KBM-7 (cell line): Measurements from ENCODE around the gene KCTD21.
A peak's percentile ranks its signal among the peaks of the same experiment; 100 is the strongest.
"Not testable (repeated sequence)": the region's sequence is repeated elsewhere in the genome, so short reads cannot be mapped to it uniquely, and the experiment has no call there.

Source experiments
- DNase-seq: peaks from one replicate; pipeline ENCODE4 v3.0.0-alpha.2; 2015
- in situ Hi-C: fragments of 300-500 bp; cut with MboI; formaldehyde crosslinking; loops from 2 replicates; pipeline ENCODE4 v1.14.3; 2020; ENCODE audit warnings: low sequenced_read_pairs, low pct_unique_long_range_greater_than_20kb, mixed read lengths

Gene KCTD21

DNA sequence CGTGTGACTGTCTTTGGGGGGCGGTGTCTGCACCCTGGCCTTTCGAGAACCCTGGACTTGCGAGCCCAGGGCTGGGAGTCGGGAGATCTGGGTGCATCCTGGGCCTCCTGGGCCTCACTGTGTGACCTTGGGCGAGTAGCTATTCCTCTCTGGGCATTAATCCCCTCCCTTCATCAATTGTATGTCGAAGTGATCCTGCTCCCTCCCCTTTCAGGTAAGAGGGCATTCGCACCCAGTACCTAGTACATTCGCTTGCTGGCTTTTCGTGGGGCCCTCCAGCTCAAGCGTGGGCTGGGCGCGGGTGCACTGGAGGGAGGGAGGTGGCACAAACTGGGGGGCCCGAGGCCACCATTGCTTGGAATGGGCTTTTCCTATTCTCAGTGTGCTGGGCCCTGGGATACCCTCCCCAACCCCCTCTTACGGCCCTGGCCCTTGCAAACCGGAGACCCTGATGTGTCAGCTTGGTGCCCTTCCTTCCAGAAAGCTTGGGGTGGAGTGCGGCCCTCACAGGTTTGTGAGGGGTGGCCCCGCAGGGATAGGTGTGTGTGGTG lies 823 bp upstream of the KCTD21 start:
- in situ Hi-C loops = no loop called here
- no peak for DNase-seq

DNA sequence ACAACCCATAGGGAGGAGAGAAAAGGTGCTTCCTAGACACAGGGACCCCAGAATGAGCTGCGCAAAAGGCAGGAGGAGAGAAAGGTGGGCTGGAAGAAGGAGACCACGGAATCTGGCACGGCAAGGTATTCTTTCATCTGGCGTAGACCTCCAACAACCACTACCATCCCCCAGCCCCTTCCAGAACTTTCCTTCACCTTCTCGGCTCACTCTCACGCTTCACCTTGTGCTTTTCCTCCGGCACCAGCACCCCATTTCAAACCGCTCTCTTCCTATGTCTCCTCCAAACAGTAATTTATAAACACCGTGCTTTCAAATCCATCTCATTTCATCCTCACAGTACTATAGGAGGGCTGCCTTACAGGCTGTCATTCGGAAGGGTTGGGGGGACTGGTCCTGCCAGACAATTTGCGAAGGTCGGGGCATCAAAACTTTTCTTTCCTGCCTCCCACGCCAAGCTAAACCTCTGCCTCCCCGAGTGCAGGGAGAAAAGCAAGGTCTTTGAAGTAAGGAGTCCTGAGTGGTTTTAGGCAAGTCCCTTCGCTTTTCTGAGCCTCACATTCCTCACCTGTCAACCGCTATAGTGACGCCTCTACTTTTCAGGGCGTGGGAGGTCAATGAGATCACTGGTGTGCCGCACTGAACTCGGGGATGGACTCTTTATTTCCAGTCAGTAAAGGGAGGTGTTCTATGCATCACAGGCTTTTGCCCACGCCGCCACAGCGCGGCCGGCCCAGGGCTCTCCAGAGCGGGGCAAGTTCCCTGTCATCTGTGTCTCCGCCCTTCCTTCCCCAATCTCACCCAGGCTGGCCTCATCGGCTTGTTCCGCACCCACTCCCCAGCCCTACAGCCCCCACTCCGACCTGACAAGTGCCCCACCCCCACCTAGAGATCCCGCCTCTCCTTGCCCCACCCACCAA lies 800 bp downstream of the KCTD21 start:
- in situ Hi-C loops = no loop called here
- DNase-seq = peak; percentile 92

DNA sequence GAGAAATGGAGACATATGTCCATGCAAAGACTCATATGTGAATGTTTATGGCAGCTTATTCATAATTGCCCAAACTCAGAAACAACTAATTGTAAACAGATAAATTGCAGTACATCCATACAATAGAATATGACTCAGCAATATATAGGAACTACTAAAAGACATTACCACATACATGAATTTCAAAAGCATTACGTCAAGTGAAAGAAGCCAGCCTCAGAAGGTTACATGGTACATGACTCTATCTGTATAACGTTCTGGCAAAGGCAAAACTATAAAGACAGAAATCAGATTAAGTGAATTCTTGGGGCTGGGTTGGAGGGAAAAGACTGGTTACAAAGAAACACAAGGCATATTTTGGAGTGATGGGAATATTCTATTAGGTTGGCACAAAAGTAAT lies 7.2 kb downstream of the KCTD21 start:
- in situ Hi-C loops = no loop called here
- DNase-seq = no peak

DNA sequence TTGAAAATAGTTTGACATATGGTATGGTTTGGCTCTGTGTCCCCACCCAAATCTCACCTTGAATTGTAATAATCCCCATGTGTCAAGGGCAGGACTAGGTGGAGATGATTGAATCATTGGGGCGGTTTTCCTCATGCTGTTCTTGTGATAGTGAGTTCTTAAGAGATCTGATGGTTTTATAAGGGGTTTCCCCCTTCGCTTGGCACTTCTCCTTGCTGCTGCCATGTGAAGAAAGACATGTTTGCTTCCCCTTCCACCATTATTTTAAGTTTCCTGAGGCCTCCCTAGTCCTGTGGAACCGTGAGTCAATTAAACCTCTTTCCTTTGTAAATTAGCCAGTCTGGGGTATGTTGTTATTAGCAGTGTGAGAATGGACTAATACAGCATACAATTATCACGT lies 7.7 kb downstream of the KCTD21 start:
- no peak for DNase-seq

DNA sequence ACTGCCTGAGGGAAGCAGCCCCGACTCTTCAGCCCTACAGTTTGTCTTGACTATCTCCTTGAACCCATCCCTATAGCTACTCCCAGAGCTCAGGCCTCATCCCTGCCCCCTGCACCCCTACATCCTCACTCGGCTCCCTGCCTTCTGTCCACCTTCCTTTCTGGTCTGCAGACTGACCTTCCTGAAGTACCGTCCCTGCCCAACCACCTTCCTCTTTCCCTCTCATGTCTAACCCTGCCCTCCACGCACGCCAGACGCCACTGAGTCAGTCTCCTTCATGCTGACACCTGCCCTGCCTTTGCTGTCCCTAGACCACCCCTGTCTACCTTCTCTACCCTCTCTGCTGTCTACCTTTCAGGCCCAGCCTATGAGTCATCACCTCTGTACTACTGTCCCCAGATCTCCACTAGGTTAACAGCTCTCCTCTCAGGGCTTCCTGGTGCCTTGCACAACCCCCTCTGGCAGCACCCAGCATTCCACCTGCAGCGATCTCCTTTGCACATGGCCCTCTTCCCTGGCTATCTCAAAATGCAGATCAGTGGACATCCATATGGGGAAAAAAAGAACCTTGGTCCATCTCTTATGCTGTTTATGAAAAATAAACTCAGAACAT lies 8.9 kb downstream of the KCTD21 start:
- in situ Hi-C loops = no loop called here
- no peak for DNase-seq

More for the DNA sequence above, 7.7 kb downstream of the KCTD21 start:
- in situ Hi-C loops = no loop called here

DNA sequence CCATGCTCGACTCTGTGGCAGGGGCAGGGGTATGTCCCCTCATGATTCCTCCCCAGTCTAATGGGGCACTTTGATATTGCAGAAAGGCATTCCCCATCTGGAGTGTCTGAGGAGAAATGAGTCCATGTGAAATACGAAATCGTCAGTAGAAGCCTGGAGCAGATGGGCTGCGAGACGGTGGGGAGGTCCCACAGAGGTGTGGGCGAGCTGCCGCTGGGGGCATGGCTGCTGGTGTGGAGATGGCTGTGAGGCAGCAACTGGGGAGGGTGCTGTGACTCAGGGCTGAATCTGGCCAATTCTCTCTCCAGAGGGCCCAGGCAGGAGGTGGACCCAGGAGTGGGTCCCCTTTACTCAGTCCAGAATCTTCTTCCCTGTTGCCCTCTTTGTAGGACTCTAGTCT lies 11.2 kb downstream of the KCTD21 start:
- in situ Hi-C loops = no loop called here
- DNase-seq = no peak

DNA sequence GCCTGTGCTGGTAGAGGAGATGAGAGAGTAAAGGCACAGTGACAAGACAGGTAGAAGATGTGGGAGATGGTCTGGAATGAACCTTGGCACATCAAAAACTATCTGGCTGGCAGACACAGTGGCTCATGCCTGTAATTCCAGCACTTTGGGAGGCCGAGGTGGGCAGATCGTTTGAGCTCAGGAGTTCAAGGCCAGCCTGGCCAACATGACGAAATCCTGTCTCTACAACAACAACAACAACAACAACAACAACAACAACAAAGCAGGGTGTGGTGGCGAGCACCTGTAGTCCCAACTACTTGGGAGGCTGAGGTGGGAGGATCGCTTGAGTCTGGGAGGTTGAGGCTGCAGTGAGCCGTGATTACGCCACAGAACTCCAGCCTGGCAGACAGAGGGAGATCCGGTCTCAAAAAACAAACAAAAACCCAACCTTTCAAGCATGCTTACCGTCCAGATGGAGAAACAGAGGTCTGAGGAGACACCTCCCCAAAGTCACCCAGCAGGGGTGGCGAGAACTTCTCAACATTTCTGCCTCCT lies 11.8 kb downstream of the KCTD21 start:
- DNase-seq = no peak
- in situ Hi-C loops = no loop called here

DNA sequence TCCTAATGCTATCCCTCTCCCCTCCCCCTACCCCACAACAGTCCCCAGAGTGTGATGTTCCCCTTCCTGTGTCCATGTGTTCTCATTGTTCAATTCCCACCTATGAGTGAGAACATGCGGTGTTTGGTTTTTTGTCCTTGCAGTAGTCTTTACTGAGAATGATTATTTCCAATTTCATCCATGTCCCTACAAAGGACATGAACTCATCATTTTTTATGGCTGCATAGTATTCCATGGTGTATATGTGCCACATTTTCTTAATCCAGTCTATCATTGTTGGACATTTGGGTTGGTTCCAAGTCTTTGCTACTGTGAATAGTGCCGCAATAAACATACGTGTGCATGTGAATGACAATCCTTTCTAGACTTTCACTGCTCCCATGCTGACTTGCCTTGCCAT lies 12.6 kb downstream of the KCTD21 start:
- in situ Hi-C loops, DNase-seq: not testable (repeated sequence)

DNA sequence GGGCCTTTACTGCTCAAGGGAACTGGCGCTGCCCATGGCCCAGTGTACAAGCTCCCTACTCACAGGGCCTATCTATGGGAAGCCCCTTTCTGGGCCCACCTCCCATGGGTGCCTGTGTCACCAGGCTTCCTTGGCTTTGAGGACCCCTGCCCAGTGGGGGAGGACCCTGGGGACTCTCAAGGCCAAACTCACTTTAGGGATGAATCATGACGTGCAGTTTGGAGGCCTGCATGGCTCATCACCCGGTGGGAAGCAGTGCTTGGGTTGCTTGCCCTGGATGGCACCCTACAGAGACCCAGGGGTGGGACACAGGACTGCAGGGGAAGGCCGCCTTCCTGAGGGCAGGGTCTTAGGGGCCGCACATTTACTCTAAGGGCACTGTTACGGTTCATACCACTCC lies 16.5 kb downstream of the KCTD21 start:
- in situ Hi-C loops = no loop called here
- no peak for DNase-seq

DNA sequence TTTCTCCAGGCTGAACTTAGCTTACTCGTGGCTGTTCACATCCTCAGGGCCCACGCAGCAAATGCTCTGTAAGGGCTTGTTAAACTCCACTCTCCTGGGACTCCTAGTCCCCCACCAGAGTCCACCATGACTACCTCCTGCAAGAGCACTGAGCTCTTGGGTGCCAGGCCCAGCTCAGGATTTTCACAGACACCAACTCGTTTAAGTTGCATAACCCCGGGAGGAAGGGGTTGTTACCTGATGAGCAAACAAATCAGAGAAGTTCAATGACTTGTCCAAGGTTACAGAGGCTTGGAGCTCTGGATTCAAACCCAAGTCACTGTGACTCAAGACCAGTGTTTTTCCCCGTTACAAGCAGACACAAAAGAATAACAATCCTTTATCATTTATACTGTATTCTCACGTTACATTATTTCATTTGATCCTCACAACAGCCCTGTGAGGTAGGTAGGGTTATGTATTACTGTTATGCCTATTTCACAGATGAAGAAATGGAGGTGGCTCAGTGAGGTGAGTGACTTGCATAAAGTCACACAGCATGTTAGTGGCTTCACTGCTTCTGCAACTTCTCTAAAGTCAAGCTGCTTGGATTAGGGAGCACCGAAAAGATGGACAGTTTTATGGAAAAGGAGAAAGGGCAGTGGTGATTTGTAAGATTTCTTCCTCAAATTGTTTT lies 17.4 kb downstream of the KCTD21 start:
- in situ Hi-C loops = no loop called here
- DNase-seq = no peak

DNA sequence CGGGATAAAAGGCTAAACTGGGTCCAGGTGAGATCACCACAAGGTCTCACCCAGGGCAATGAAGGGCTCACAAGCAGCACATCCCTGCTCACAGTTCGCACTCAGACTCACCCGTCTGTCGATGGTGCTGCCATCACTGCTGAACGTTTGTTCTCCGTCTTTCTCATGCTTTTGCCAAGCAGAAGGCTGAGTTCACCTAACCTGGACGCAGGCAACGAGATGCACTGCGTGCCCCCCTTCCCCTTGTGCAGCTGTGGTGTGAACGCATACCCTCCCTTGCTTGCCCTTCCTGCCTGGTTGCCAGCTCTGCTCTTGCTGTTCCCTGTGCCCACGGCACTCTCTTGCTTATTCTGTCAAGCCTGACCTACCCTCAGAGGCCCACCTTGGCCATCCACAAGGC lies 18.0 kb downstream of the KCTD21 start:
- in situ Hi-C loops = no loop called here
- DNase-seq = no peak

DNA sequence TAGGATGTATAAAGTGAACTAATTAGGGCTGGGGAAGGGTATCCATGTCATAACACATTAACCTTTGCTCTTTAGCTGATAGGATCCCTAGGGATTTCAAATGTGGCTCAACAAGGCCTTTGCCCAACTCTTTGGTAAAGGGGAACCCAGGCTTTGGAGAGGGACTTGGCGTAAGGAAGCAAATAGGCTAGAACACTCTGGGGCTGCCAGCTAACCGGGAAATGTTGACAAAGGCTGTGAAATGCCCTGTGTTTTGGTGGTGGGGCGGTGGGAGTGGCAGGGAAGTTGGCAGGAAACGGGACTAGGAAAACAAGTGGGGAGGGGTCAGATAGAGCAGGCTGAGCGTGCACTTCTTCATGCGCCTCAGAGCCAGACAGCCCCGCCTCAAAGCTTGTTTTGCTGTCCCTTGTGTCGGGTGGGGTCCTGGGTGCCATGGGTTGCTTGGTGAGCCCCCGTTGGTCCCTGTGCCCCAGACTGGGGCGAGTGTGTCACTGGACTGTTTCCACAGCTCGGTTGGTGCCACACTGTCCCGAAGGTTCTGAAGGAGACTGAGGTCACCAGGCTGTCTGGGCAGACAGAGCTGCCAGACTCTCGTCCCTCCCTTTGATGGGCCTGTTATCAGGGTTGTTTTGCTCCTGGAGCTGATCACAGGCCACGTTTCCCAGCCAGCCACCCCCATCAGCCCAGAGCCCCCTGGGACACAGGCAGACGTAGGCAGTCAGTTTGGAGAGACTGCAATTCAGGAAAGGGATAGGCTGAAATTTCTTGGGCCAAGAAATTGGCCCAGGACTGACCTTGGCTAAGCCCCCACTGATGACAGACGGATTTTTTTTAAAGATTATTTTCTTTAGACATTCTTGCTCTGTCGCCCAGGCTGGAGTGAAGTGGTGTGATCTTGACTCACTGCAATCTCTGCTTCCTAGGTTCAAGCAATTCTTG lies 19.6 kb downstream of the KCTD21 start:
- DNase-seq = no peak
- in situ Hi-C loops = no loop called here

DNA sequence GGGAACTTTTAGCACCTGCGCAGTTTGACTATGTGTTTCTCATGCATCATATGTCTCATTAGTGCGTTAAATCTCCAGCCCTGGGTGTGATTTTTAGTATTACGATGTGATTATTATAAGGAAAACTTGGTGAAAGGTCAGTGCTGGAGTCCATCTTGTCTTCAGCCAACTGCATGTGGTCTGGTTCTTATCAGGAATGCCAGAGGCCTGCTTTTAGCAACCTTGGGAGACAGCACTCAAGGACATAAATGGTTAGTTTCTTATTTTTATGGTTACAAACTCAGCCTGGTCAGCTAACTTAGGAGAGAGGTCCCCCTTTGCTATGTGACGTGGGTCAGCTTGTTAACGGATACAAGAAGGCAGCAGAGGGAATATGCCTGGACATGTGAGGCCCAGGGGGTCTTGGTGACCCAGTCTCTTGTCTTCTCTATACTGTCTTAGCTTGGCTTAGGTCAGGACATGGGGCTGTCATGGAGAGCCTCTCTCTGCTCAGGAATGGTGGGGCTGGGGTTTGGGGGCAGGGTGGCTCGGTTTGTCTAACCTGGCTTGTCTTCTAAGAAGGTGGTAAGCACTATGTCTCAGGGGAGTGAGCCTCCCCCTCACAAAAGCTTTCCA lies 21.5 kb downstream of the KCTD21 start:
- in situ Hi-C loops = no loop called here
- DNase-seq = no peak

DNA sequence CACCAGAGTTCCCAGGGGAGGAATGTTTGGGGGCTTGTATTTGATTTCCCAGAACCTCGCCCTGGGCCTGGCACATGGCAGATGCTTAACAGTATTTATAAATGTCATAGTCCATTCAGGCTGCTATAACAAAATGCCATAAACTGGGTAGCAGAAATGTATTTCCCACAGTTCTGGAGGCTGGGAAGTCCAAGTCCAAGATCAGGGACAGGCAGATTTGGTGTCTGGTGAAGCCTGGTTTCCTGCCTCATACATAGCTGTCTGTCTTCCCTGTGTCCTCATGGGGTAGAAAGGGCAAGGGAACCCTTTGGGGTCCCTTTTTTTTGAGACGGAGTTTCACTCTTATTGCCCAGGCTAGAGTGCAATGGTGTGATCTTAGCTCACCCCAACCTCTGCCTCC lies 24.0 kb downstream of the KCTD21 start:
- no peak for DNase-seq
- in situ Hi-C loops = no loop called here

DNA sequence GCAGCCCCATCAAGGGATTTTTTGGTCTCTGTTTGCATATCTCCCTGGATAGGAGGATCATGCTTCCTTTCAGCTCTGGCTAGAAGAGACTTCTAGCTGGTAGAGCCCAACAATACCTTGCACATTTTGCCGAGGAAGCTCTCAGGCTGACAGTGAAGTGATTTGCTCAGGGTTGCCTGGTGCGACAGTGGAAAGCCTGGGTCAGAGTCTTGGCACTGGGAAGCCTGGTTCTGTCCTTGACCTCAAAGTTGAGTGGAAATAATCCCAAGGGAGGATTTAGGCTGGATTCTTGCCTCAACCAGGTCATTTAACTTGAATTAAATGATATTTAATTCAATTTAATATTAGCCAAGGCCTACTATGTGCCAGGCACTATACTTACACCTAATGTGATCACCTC lies 24.6 kb downstream of the KCTD21 start:
- DNase-seq = no peak
- in situ Hi-C loops = no loop called here

DNA sequence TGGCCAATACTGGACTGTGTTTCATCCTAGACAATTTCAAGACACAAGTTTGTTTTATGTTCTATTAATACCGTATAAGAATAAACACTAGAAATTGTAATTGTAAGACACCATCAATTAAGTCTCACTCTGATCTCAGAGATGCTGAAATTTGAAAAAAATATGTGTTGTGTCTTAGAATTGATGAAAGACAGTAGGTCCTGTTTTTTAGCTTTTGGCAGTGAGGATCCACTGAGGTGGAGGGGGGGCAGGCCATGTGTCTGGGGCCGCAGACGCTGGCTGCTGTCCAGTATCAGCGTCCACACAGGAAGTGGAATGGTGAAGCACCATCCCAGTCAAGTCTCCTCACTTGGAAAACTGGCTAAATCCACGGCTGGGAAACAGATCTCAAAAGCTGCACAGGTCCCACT lies 26.5 kb downstream of the KCTD21 start:
- no peak for DNase-seq
- in situ Hi-C loops = no loop called here

DNA sequence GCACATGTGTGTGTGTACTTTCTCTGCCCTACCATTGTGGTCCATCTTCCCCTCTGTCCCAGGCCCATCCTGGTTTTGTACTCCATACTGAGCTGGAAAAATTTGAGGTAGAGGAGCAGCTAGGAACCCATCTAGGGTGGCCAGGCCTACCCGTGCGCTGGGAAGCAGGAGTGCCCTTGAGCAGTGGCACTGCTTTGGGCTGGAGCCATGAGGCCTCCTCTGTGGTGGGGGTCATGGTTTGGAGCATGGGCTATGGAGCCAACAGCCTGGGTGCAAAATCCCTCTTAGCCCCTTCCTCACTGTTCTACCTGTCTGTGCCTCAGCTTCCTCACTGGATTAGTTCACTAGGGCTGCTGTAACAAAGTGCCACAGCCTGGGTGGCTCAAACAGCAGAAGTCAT lies 27.1 kb downstream of the KCTD21 start:
- in situ Hi-C loops = no loop called here
- DNase-seq = no peak

DNA sequence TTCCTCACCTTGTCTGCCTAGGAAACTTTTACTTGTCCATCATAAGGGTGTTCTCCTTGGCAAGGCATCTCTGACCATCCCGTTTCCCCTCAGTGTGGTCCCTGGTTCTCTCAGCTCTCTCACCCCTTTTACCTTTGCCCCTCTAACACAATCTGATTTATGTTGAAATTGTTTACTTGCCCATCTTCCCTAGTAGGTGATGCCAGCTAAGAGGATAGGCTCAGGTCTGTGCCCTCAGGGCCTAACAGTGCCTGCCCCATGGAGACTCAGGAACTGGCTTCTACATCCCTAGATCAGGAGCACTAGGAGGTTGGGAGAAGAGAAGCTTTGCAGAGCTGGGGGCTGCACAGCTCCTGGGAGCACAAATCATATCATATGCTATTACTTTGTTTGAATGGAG lies 27.9 kb downstream of the KCTD21 start:
- no peak for DNase-seq
- in situ Hi-C loops = no loop called here
